ENCODE measurements around the gene PREP.
"Not testable (repeated sequence)": the region's sequence is repeated elsewhere in the genome, so short reads cannot be mapped to it uniquely, and the experiment has no call there.

PREP gene

GRCh38 chr6:105424175-105424783 lies 21.4 kb upstream of the PREP start:
- DNase-seq (ENCODE audit: low read depth): peak; percentile 77
- no peak overlapping the region for H3K4me3 ChIP-seq (replicated peaks; ENCODE audit: low read depth, low read length)
- peak; percentile 70 for TF ChIP-seq CTCF (IDR thresholded peaks at IDR 0.05; ENCODE audit: low read length, missing control alignments)

GRCh38 chr6:105416971-105417370 lies 14.1 kb upstream of the PREP start:
- not testable (repeated sequence) for H3K4me3 ChIP-seq (replicated peaks; ENCODE audit: low read depth, low read length); DNase-seq (ENCODE audit: low read depth)

GRCh38 chr6:105409734-105410133 lies 6.9 kb upstream of the PREP start:
- no peak for TF ChIP-seq CTCF (IDR thresholded peaks at IDR 0.05; ENCODE audit: low read length, missing control alignments)
- no peak for DNase-seq (ENCODE audit: low read depth)
- H3K4me3 ChIP-seq (replicated peaks; ENCODE audit: low read depth, low read length): no peak overlapping the region

- peak; percentile 49 for DNase-seq (ENCODE audit: low read depth)
- no peak for TF ChIP-seq CTCF (IDR thresholded peaks at IDR 0.05; ENCODE audit: low read length, missing control alignments)
Measured at GRCh38 chr6:105402090-105402938, 568 bp downstream of the PREP start.

GRCh38 chr6:105401247-105402089 lies 1.4 kb downstream of the PREP start:
- TF ChIP-seq CTCF (IDR thresholded peaks at IDR 0.05; ENCODE audit: low read length, missing control alignments): no peak
- no peak for DNase-seq (ENCODE audit: low read depth)
- H3K4me3 ChIP-seq (replicated peaks; ENCODE audit: low read depth, low read length): peak overlapping the region; percentile 87

More at GRCh38 chr6:105402090-105402938, 568 bp downstream of the PREP start:
- peak overlapping the region; percentile 87 for H3K4me3 ChIP-seq (replicated peaks; ENCODE audit: low read depth, low read length)

- DNase-seq (ENCODE audit: low read depth): peak; percentile 28
- H3K4me3 ChIP-seq (replicated peaks; ENCODE audit: low read depth, low read length): no peak overlapping the region
- TF ChIP-seq CTCF (IDR thresholded peaks at IDR 0.05; ENCODE audit: low read length, missing control alignments): no peak
Measured at GRCh38 chr6:105400501-105400900, 2.4 kb downstream of the PREP start.

GRCh38 chr6:105398859-105399258 lies 4.0 kb downstream of the PREP start:
- no peak for DNase-seq (ENCODE audit: low read depth)
- H3K4me3 ChIP-seq (replicated peaks; ENCODE audit: low read depth, low read length): no peak overlapping the region
- TF ChIP-seq CTCF (IDR thresholded peaks at IDR 0.05; ENCODE audit: low read length, missing control alignments): no peak
